A172 (cell line): ENCODE data around the gene BUD13. TPM values are rescaled to one million over a fixed set of nuclear protein-coding genes. Genes with fewer than 3 reads are reported as not detected.
"Not testable (repeated sequence)": the region's sequence is repeated elsewhere in the genome, so short reads cannot be mapped to it uniquely, and the experiment has no call there.

ENCODE experiments used
- DNase-seq: peaks from one replicate; pipeline ENCODE4 v3.0.0-alpha.2; 2015; ENCODE audit warnings: low spot score
- total RNA-seq: library from RNA; depleted of rRNA; stranded (reverse); fragments of >200 nt; shearing (Covaris generic); gene quantifications from 2 replicates; pipeline ENCODE4 v1.2.3, GENCODE V29; 2014; rRNA removed

BUD13 gene, protein sequence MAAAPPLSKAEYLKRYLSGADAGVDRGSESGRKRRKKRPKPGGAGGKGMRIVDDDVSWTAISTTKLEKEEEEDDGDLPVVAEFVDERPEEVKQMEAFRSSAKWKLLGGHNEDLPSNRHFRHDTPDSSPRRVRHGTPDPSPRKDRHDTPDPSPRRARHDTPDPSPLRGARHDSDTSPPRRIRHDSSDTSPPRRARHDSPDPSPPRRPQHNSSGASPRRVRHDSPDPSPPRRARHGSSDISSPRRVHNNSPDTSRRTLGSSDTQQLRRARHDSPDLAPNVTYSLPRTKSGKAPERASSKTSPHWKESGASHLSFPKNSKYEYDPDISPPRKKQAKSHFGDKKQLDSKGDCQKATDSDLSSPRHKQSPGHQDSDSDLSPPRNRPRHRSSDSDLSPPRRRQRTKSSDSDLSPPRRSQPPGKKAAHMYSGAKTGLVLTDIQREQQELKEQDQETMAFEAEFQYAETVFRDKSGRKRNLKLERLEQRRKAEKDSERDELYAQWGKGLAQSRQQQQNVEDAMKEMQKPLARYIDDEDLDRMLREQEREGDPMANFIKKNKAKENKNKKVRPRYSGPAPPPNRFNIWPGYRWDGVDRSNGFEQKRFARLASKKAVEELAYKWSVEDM
- total RNA-seq, result 13.8 and 17.1 TPM in 2 replicates

- DNase-seq, result peak; percentile 64
Observed at GRCh38 chr11:116772443-116773202, at the start of gene BUD13. BUD13 (minus strand) TSS chr11:116772987; CDS start chr11:116772964, 23 bp downstream.

DNA sequence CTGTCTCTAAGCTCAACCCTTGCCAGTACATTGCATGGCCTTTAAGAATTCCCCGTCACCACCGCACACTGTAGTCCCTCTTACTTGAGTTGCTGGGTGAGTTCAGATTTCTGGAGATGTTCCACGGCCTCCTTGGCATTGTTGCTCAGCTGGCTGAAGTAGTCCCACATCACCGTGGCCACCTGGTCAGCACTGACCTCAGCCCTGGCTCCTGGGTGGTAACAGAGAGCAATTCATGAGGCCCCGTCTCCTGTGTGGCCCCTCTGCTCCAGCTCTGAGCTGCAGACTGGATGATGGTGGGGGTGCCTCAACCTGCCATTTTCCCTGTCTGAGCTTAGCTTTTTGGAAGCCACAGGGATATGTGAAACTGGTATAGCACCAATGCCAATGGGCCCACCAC, 49.8 kb upstream of the BUD13 start:
- DNase-seq, result no peak

GRCh38 chr11:116821050-116821918, 48.5 kb upstream of the BUD13 start:
- no peak for DNase-seq

- no peak for DNase-seq
Observed at GRCh38 chr11:116819049-116819448, 46.3 kb upstream of the BUD13 start.

DNA sequence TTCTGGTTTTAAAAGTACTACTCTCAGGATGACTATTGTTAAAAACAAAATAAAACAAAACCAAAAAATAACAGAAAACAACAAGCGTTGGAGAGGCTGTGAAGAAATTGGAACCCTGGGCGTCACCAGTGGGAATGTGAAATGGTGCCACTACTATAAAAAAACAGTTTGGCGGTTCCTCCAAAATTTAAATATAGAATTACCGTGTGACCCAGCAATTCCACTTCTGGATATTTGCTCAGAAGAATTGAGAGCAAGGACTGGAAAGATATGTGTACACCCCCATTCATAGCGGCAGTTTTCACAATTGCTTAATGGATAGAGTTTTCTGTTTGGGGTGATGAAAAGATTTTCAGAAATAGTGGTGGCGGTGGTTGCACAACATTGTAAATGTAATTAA, 41.7 kb upstream of the BUD13 start:
- DNase-seq, result no peak

GRCh38 chr11:116813781-116814471, 41.1 kb upstream of the BUD13 start:
- no peak for DNase-seq

- DNase-seq, result no peak
Observed at GRCh38 chr11:116813170-116813569, 40.4 kb upstream of the BUD13 start.

DNA sequence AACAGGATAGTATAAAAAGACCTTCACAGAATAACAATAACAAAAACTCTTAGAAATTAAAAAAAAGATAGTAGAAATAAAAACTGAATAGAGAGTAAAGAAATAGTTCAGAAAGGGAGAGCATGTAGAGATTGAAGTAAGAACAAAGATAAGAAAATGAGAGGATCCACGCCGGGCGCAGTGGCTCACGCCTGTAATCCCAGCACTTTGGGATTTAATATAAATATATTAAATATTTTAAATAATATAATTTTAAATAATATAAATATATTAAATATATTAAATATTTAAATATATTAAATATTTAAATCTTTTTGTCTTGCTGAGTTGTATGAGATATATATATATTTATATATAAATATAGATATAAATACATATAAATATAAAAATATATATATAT, 39.3 kb upstream of the BUD13 start:
- DNase-seq, result no peak

DNA sequence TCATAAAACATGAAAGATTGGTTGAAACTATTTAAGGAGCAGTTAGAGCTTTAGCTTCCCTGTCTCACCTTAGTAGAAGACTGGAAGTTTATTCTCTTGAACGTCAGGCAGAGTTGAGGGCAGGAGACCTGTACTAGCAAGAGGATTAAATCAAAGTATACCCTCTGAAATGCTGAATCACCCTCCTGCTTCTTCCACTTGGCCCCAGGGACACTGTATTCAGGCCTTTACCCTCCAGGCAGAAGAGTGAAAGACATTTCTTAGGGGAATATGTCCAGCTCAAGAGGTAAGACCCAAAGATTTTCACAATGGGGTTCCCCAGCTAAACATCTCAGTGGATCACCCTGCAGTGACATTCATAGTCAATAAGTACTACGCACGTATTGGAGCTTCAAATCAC, 38.4 kb upstream of the BUD13 start:
- no peak for DNase-seq

GRCh38 chr11:116808262-116809175, 35.7 kb upstream of the BUD13 start:
- DNase-seq, result no peak

DNA sequence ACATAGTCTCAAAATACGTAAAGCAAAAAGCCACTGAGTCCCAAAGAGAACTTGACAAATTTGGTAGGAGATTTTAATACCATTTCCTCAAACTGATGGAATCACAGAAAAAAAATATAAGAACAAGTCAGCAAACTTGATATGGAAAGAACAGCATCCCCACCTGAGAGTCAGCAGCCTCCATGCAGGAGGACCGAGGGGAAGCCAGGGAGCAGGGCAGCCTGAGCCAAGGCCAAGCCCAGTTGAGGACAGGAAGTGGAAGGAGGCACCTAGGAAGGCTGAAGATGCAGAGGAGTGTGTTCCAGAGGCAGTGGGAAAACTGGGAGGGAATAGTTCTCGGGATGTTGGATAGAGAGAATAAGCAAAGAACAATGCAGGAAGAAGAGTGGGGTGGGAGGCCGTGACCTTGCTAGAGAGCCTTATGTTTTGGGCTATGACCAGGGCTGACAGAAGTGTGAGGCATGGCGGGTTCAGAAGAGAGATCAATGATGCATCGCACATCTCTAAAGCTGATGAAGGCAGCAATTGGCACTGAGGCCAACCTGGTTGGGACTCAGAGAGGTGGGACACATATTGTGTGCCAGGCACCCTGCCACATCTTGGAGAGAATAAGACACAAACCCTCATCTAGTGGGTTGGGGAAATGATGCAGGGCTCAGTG, 34.9 kb upstream of the BUD13 start:
- DNase-seq, result no peak

DNA sequence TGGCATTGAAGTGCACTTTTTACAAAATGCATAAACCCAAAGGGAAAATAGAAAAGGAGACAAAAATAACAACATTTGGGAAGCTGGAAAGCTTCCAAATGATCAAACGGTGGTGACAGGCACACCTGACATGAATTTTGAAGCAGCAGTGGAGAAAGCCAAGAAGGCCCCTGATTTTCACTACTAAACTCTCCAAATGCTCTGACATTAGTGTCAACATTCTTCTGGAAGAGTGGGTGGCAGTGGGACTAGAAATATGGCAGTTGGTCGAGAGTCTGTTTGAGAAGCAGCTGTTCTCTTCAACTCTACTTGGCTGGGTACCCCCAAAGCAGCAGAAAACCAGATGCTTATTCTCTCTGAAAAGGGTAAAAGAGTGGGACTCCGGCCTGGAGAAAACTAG, 31.2 kb upstream of the BUD13 start:
- DNase-seq, result no peak

- DNase-seq, result not testable (repeated sequence)
Observed at GRCh38 chr11:116801662-116802061, 28.9 kb upstream of the BUD13 start.

- DNase-seq, result no peak
Observed at GRCh38 chr11:116800610-116801009, 27.8 kb upstream of the BUD13 start.

GRCh38 chr11:116798368-116798767, 25.6 kb upstream of the BUD13 start:
- no peak for DNase-seq

- no peak for DNase-seq
Observed at GRCh38 chr11:116797816-116798215, 25.0 kb upstream of the BUD13 start.

- no peak for DNase-seq
Observed at GRCh38 chr11:116796548-116796947, 23.8 kb upstream of the BUD13 start.

- DNase-seq, result no peak
Observed at GRCh38 chr11:116794851-116795250, 22.1 kb upstream of the BUD13 start.

DNA sequence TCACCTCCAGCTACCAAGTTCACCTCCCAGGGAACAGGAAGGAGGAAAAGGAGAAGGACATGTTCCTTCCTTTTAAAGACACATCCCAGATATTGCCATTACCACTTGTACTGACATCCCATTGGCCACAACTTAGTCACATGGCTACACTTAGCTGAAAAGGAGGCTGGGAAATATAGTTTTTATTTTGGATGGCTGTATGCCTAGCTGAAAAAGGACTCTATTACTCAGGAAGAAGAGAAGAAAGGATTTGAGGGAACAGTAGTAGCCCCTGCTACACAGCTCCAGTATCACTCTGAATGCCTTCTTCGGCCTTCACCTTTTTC, 20.9 kb upstream of the BUD13 start:
- DNase-seq, result no peak
